Heart left ventricle (tissue), 16 donors: ENCODE results near the gene PLXNB3. TPM values are rescaled to one million over a fixed set of nuclear protein-coding genes. Genes with fewer than 3 reads are reported as not detected.

Source experiments
- ATAC-seq, 4 donors: fragments of 200-7000 bp; cut with Tn5 transposase; one replicate each; pipeline ENCODE4 v1.9.1; 2020 to 2022; ENCODE audit warnings: moderate library complexity in 4 of 4, mild to moderate bottlenecking in 3 of 4, moderate number of reproducible peaks in 1 of 4
- DNase-seq, 5 donors: peaks; one replicate each; pipeline ENCODE4 v3.0.0-alpha.2; 2020
- H3K27ac ChIP-seq, 12 donors: fragments of 200-600 bp; sonication (generic) in 4 of 12; one replicate each; pipeline versions ENCODE4 v1.5.0 to v1.8.0; 2016 to 2022; ENCODE audit warnings: mild to moderate bottlenecking in 2 of 12
- H3K27me3 ChIP-seq, 9 donors: fragments of 200-600 bp; sonication (generic) in 2 of 9; one replicate each; pipeline versions ENCODE4 v1.5.1 to v1.8.0; 2016 to 2022; ENCODE audit warnings: mild to moderate bottlenecking in 3 of 9
- H3K36me3 ChIP-seq, 9 donors: fragments of 200-600 bp; sonication (generic) in 2 of 9; one replicate each; pipeline versions ENCODE4 v1.5.0 to v1.8.0; 2018 to 2022; ENCODE audit warnings: mild to moderate bottlenecking in 2 of 9
- H3K4me1 ChIP-seq, 12 donors: fragments of 200-600 bp; sonication (generic) in 4 of 12; one replicate each; pipeline versions ENCODE4 v1.5.0 to v1.8.0; 2016 to 2022; ENCODE audit warnings: mild to moderate bottlenecking in 3 of 12
- H3K4me3 ChIP-seq, 12 donors: fragments of 200-600 bp; sonication (generic) in 4 of 12; one replicate each; pipeline versions ENCODE4 v1.5.0 to v1.8.0; 2017 to 2022; ENCODE audit warnings: mild to moderate bottlenecking in 9 of 12, moderate library complexity in 4 of 12
- H3K9me3 ChIP-seq, 12 donors: fragments of 200-600 bp; sonication (generic) in 4 of 12; one replicate each; pipeline versions ENCODE4 v1.5.0 to v1.8.0; 2016 to 2022; ENCODE audit warnings: mild to moderate bottlenecking in 1 of 12
- CTCF ChIP-seq, 12 donors: fragments of 200-600 bp; sonication (generic) in 4 of 12; IDR thresholded peaks; one replicate each; pipeline versions ENCODE4 v1.5.0 to v1.8.0; 2018 to 2022; ENCODE audit warnings: antibody characterized with exemption in 12 of 12, mild to moderate bottlenecking in 5 of 12
- POLR2A ChIP-seq, 2 donors: fragments of 450-650 bp; IDR thresholded peaks; one replicate each; pipeline ENCODE4 v1.6.1; 2017; ENCODE audit warnings: antibody characterized with exemption in 2 of 2, mild to moderate bottlenecking in 2 of 2, moderate library complexity in 2 of 2
- WGBS, 4 donors: extraction: QIAGEN DNeasy Blood & Tissue Kit in 2 of 4; methylation state at CpG; one replicate each; pipeline versions ENCODE4 v1.1.5 to v1.1.7; 2013 to 2018; 5-methylcytosine and 5-hydroxymethylcytosine counted together
- intact Hi-C, 10 donors: fragments of 100-400 bp; cut with DNase I; formaldehyde crosslinking; loops; one replicate each; pipeline versions ENCODE4 v1.11.1 to v1.14.2; 2022
- polyA plus RNA-seq, 2 donors: library from polyadenylated mRNA; stranded (reverse); fragments of 200-250 nt; gene quantifications; one replicate each; pipeline ENCODE4 v1.2.3, GENCODE V29; 2013
- total RNA-seq, 9 donors: library from RNA; depleted of rRNA in 2 of 9; stranded (reverse); fragments of >200 nt in 2 of 9; fragmentation: NEBNext Ultra II Directional in 3 of 9; extraction: Animal tissue kit (Norgen Biotek cat#: 25700) in 3 of 9; gene quantifications; one replicate each; pipeline versions ENCODE4 v1.1.0 to v1.2.4, GENCODE V29; 2016 to 2023
- donor health status: ischemic (EF 13 %, LVEDD 7.1; RV severe dilation, severe dysfunction).
- donor health status: healthy with polysubstance abuse.
- donor health status: DM: no; HTN: yes; CAD: no.
- donor health status: DM: no; HTN: no; CAD: no.
- donor health status: ischemic (EF 25% LVEDD 6.9; RV normal size, moderate dysfunction).
- donor health status: ischemic (EF 25% LVEDD 5.7; RV mildly dilated, moderate dysfunction).
- donor health status: healthy.
- donor health status: DM: yes; HTN: yes; CAD: no.
- donor health status: ischemic (EF 35%, LVEDD 5.7; RV mildly dilated, moderate dysfunction).
- donor health status: nonischemic (EF 11% LVEDD 7.7; RV severe dilation, severe dysfunction).
- donor health status: DM: yes; HTN: yes; CAD: no.
- donor health status: PGD.
- donor health status: ischemic (EF 29% LVEDD 5.4; RV normal size, mild dysfunction).
- donor health status: nonischemic (EF 23%, LVEDD 6.1; RV moderate dilation, normal function).

PLXNB3 gene
- total and polyA plus RNA-seq, 11 donors, result 0.51 to 8.6 (median 2.8) TPM

DNA sequence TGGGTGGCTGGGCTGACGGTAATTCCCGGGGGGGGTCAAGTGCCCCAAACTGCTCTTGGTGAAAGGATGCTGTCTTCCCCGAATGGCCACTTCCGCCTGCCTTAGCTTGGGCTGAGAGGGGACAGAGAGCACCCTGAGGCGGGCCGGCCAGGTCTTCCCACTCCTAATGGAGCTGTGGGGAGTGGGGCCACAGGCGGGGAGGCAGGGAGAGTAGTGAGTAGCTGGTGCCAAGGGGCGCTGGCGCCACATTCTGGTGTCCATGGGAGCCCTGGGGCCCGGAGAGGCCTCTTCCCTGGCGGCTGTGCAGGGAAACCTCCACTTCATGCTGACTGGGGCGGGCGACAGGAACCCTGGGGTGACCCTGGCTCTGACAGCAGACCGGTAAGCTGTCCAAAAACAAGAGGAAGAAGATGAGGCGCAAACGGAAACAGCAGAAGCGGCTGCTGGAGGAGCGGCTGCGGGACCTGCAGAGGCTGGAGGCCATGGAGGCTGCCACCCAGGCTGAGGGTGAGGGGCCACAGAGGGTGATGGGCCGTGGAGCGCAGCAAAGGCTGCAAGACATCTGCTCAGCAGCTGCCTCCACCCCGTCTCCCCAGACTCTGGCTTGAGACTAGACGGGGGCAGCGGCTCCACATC lies 19.4 kb downstream of the PLXNB3 start:
- Histone ChIP-seq H3K4me3 (no peak overlapping the region), H3K27ac (no peak overlapping the region), H3K9me3 (no peaks in the 10 kb centered on the region), H3K36me3 (peaks cover 0 to 54% (median 17%) of the 10 kb centered on the region in 9 donors), H3K27me3 (peaks cover 0 to 14% (median 0%) of the 10 kb centered on the region in 9 donors), H3K4me1 (peaks cover 0 to 21% (median 2%) of the 10 kb centered on the region in 12 donors)
- 64 to 82% (median 75%) methylated on average over 18 to 24 of the region's 24 CpGs for WGBS, 4 donors
- intact Hi-C loops, result no loop called here
- DNase-seq (no peak), ATAC-seq (no peak)
- TF ChIP-seq POLR2A (IDR thresholded peaks at IDR 0.05) (no peak), CTCF (IDR thresholded peaks at IDR 0.05) (no peak)

DNA sequence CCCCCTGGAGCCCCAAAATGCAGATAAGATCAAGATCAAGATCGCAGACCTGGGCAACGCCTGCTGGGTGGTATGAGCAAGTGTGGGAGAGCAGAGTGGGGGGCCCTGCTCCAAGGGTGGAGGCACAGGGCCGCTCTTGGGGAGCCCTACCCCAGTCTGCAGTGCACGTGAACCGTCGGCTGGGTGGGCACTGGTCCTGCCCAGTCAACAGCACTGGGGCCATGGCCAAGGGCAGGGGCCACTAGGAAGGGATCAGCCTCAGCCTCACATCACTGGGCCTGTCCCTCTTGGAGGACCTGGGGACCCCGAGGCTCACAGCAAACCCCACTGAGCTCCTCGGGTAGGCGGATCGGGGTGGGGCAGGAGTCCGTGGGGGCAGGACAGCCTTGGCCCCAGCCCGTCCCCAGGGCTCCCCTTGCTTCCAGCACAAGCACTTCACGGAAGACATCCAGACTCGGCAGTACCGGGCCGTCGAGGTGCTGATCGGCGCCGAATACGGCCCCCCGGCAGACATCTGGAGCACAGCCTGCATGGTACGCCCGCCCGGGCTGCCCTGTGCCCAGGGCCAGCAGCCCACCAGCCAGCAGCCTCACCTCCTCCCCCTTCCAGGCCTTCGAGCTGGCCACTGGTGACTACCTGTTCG lies 20.4 kb downstream of the PLXNB3 start:
- Histone ChIP-seq H3K9me3 (no peaks in the 10 kb centered on the region), H3K27ac (no peak overlapping the region), H3K27me3 (peaks cover 0 to 14% (median 0%) of the 10 kb centered on the region in 9 donors), H3K4me3 (no peak overlapping the region), H3K36me3 (peaks cover 0 to 60% (median 22%) of the 10 kb centered on the region in 9 donors), H3K4me1 (peaks cover 0 to 21% (median 2%) of the 10 kb centered on the region in 12 donors)
- TF ChIP-seq CTCF (IDR thresholded peaks at IDR 0.05) (no peak), POLR2A (IDR thresholded peaks at IDR 0.05) (no peak)
- DNase-seq (no peak), ATAC-seq (no peak)
- intact Hi-C loops, result no loop called here
- 88 to 95% (median 93%) methylated on average over 4 to 27 of the region's 27 CpGs for WGBS, 4 donors

DNA sequence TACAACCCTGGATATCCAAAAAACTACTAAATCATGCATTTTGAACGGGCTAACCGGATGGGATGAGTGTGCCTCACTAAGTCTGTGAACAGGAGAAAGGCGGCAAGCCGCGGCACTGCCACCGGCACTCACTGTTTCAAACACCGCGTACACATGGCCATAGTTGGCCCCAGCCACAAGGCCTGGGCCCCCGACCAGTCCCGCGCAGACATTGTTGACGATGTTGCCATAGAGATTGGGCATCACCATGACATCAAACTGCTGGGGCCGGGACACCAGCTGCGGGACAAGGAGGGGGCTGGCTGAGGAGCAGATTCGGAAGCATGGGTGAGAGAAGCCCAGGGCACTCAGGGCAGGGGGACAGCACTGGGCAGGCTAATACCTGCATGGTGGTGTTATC lies 22.6 kb downstream of the PLXNB3 start:
- no peak overlapping the region for H3K4me3 ChIP-seq
- peaks cover 0 to 63% (median 28%) of the 10 kb centered on the region in 9 donors for H3K36me3 ChIP-seq
- 82 to 89% (median 85%) methylated on average over 14 to 15 of the region's 15 CpGs for WGBS, 4 donors
- H3K4me1 ChIP-seq, result peaks cover 0 to 18% (median under 1%) of the 10 kb centered on the region in 12 donors
- ATAC-seq, result no peak
- intact Hi-C loops, result no loop called here
- no peaks in the 10 kb centered on the region for H3K9me3 ChIP-seq
- peaks cover 0 to 4% (median 0%) of the 10 kb centered on the region in 9 donors for H3K27me3 ChIP-seq
- no peak for TF ChIP-seq POLR2A (IDR thresholded peaks at IDR 0.05)
- no peak for TF ChIP-seq CTCF (IDR thresholded peaks at IDR 0.05)
- DNase-seq, result no peak
- no peak overlapping the region for H3K27ac ChIP-seq

DNA sequence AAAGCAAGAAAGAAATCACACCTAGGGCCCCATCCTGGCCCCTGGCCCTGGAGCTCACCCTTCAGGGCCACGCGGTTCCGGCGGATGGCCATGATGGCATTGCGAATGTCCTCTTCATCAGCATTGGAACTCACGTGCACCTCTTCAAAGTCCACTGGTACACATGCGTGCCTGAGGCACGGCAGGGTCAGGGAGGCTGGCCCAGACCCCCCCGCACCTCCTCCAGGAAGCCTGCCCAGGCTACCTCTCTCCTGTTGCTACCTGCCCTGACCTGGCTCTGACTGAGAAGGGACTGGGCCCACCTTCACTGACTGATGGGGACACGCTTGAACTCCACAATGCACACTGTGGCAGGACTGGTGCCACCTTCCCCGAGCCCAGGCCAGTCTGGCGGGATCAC lies 25.6 kb downstream of the PLXNB3 start:
- DNase-seq (no peak), ATAC-seq (no peak)
- H3K9me3 ChIP-seq, result peaks cover 0 to 14% (median 0%) of the 10 kb centered on the region in 12 donors
- 92 to 96% (median 95%) methylated on average over 9 to 12 of the region's 12 CpGs for WGBS, 4 donors
- peaks cover 0 to 24% (median 12%) of the 10 kb centered on the region in 12 donors for H3K4me1 ChIP-seq
- H3K4me3 ChIP-seq, result no peak overlapping the region
- H3K27me3 ChIP-seq, result peaks cover 0 to 4% (median 0%) of the 10 kb centered on the region in 9 donors
- H3K27ac ChIP-seq, result no peak overlapping the region
- peaks cover 0 to 47% (median 28%) of the 10 kb centered on the region in 9 donors for H3K36me3 ChIP-seq
- intact Hi-C loops, result loop anchor here in 3 of 10 donors (5.0 to 10.0 kb wide), 2 partner anchors 135 to 138 kb away; partner anchors contain the start of gene ARHGAP4 (in 3 of the 3)
- no peak for TF ChIP-seq CTCF (IDR thresholded peaks at IDR 0.05)
- TF ChIP-seq POLR2A (IDR thresholded peaks at IDR 0.05), result no peak
